Gastroesophageal sphincter (tissue), 4 donors: ENCODE results near the gene MAP3K4. TPM values are rescaled to one million over a fixed set of nuclear protein-coding genes. Genes with fewer than 3 reads are reported as not detected.

Source experiments
- ATAC-seq: fragments of 150-250 bp; one replicate; pipeline ENCODE4 v1.9.1; 2016; ENCODE audit warnings: mild to moderate bottlenecking, moderate library complexity
- H3K27ac ChIP-seq, 4 donors: fragments of 200-600 bp; sonication (generic) in 3 of 4; 1 replicate in 3 of 4; 2 replicates in 1 of 4; pipeline ENCODE4 v1.5.1; 2016 to 2019
- H3K27me3 ChIP-seq: fragments of 200-600 bp; sonication (generic); one replicate; pipeline ENCODE4 v1.5.1; 2019
- H3K36me3 ChIP-seq, 2 donors: fragments of 200-600 bp; sonication (generic); one replicate each; pipeline ENCODE4 v1.5.1; 2019; ENCODE audit warnings: control low read depth in 1 of 2
- H3K4me1 ChIP-seq, 3 donors: fragments of 200-600 bp; sonication (generic); 1 replicate in 2 of 3; 2 replicates in 1 of 3; pipeline ENCODE4 v1.5.1; 2016 to 2019; ENCODE audit warnings: control low read depth in 2 of 3
- H3K4me3 ChIP-seq, 2 donors: fragments of 200-600 bp; sonication (generic); one replicate each; pipeline ENCODE4 v1.5.1; 2019; ENCODE audit warnings: mild to moderate bottlenecking in 1 of 2, moderate library complexity in 1 of 2
- H3K9me3 ChIP-seq, 3 donors: fragments of 200-600 bp; sonication (generic); one replicate each; pipeline ENCODE4 v1.5.1; 2017 to 2019; ENCODE audit warnings: control low read depth in 2 of 3
- EP300 ChIP-seq: sonication (generic); formaldehyde crosslinking; IDR thresholded peaks from one replicate; pipeline ENCODE4 v1.6.1; 2017; ENCODE audit warnings: antibody characterized with exemption, mild to moderate bottlenecking
- POLR2A ChIP-seq, 2 donors: fragments of 450-650 bp; IDR thresholded peaks; one replicate each; pipeline ENCODE4 v1.6.1; 2017; ENCODE audit warnings: antibody characterized with exemption in 2 of 2, mild to moderate bottlenecking in 2 of 2, moderate library complexity in 1 of 2
- POLR2AphosphoS5 ChIP-seq: sonication (generic); formaldehyde crosslinking; IDR thresholded peaks from one replicate; pipeline ENCODE4 v1.6.1; 2017; ENCODE audit warnings: antibody characterized with exemption
- WGBS, 2 donors: methylation state at CpG; one replicate each; pipeline ENCODE4 v1.1.5; 2018; ENCODE audit warnings: low coverage in 1 of 2; 5-methylcytosine and 5-hydroxymethylcytosine counted together
- total RNA-seq, 4 donors: library from RNA; depleted of rRNA; stranded (reverse); fragments of >200 nt; gene quantifications; one replicate each; pipeline ENCODE4 v1.1.0, GENCODE V29; 2016
- TF ChIP-seq, protein P1 (sequence below), 4 experiments: fragments of 200-600 bp in 2 of 4; fragments of 450-650 bp in 2 of 4; sonication (generic) in 1 of 4; IDR thresholded peaks; one replicate each; pipeline ENCODE4 v1.5.1; 2017 to 2019; ENCODE audit warnings: antibody characterized with exemption in 4 of 4, mild to moderate bottlenecking in 2 of 4, moderate library complexity in 2 of 4

Gene MAP3K4, protein sequence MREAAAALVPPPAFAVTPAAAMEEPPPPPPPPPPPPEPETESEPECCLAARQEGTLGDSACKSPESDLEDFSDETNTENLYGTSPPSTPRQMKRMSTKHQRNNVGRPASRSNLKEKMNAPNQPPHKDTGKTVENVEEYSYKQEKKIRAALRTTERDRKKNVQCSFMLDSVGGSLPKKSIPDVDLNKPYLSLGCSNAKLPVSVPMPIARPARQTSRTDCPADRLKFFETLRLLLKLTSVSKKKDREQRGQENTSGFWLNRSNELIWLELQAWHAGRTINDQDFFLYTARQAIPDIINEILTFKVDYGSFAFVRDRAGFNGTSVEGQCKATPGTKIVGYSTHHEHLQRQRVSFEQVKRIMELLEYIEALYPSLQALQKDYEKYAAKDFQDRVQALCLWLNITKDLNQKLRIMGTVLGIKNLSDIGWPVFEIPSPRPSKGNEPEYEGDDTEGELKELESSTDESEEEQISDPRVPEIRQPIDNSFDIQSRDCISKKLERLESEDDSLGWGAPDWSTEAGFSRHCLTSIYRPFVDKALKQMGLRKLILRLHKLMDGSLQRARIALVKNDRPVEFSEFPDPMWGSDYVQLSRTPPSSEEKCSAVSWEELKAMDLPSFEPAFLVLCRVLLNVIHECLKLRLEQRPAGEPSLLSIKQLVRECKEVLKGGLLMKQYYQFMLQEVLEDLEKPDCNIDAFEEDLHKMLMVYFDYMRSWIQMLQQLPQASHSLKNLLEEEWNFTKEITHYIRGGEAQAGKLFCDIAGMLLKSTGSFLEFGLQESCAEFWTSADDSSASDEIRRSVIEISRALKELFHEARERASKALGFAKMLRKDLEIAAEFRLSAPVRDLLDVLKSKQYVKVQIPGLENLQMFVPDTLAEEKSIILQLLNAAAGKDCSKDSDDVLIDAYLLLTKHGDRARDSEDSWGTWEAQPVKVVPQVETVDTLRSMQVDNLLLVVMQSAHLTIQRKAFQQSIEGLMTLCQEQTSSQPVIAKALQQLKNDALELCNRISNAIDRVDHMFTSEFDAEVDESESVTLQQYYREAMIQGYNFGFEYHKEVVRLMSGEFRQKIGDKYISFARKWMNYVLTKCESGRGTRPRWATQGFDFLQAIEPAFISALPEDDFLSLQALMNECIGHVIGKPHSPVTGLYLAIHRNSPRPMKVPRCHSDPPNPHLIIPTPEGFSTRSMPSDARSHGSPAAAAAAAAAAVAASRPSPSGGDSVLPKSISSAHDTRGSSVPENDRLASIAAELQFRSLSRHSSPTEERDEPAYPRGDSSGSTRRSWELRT (N-terminal part only)
- total RNA-seq = 10 to 100 TPM; 23.0 to 29.3 (median 26.8) TPM

DNA sequence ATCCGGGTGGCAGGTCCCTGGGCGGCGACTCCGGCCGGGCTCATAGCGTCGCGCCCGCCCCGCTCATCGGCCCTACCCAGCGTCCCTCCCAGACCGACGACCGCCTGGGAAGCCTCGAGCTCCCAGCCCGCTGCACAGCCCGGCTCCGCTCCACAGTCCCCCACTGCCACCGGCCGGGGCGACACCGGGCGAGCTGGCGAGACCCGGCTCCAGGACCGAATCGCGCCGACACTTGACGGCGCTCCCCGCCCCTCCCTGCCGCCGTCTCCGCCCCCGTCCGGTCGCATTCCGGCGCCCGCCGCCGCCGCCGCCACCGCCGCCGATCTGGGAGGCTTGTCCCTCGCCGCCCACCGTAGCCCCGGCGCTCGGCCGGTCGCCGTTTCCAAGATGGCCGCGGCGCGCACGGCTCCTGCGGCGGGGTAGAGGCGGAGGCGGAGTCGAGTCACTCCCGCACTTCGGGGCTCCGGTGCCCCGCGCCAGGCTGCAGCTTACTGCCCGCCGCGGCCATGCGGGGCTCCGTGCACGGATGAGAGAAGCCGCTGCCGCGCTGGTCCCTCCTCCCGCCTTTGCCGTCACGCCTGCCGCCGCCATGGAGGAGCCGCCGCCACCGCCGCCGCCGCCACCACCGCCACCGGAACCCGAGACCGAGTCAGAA is at the start of gene MAP3K4:
TSS of gene MAP3K4 (plus strand) at position 364 of the 655 bp plus-strand sequence. CDS start at position 527, 163 bp downstream.
- Histone ChIP-seq H3K27me3 (no peaks in the 10 kb centered on the region), H3K4me3 (peak within 1 kb of the TSS; percentile 88 to 92), H3K36me3 (no peaks in the 10 kb centered on the region), H3K9me3 (no peaks in the 10 kb centered on the region), H3K27ac (peak within 1 kb of the TSS; percentile 64 to 94 (median 94)), H3K4me1 (peaks cover 0 to 45% (median 0%) of the 10 kb centered on the region in 3 donors)
- no peak for TF ChIP-seq EP300
- TF ChIP-seq POLR2A (IDR thresholded peaks at IDR 0.05) = peak; percentile 58 to 69
- peak; percentile 82 for TF ChIP-seq POLR2AphosphoS5
- TF ChIP-seq, protein P1, sequence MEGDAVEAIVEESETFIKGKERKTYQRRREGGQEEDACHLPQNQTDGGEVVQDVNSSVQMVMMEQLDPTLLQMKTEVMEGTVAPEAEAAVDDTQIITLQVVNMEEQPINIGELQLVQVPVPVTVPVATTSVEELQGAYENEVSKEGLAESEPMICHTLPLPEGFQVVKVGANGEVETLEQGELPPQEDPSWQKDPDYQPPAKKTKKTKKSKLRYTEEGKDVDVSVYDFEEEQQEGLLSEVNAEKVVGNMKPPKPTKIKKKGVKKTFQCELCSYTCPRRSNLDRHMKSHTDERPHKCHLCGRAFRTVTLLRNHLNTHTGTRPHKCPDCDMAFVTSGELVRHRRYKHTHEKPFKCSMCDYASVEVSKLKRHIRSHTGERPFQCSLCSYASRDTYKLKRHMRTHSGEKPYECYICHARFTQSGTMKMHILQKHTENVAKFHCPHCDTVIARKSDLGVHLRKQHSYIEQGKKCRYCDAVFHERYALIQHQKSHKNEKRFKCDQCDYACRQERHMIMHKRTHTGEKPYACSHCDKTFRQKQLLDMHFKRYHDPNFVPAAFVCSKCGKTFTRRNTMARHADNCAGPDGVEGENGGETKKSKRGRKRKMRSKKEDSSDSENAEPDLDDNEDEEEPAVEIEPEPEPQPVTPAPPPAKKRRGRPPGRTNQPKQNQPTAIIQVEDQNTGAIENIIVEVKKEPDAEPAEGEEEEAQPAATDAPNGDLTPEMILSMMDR (IDR thresholded peaks at IDR 0.05) = peak in 1 of 4 experiments; percentile 38
- ATAC-seq = peak; percentile 85
- WGBS, 2 donors = no CpG with 5 or more reads among the region's 97 CpGs

DNA sequence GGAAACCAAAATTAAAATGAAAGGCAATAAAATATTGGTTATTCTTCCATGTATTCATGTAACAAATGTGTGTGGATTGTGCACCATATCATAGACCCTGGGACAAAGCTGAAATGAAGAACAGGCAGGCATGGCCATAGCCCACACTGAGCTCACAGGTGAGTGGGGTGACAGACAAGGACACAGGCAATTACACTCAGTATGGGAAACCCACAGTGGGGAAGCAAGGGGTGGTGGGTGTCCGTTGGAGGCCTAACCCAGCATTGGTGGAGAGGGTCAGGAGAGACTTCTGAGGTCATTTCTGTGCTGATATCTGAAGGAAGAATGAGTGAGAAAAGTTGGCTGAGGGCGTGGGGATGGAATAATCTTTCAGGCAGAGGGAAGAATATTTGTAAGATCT is 47.6 kb upstream of the MAP3K4 start:
- no peaks in the 10 kb centered on the region for H3K36me3 ChIP-seq
- 63 to 85% methylated on average over 2 of the region's 2 CpGs for WGBS, 2 donors
- H3K9me3 ChIP-seq = peaks cover 0 to 5% (median 0%) of the 10 kb centered on the region in 3 donors
- H3K27ac ChIP-seq = no peak overlapping the region
- no peak overlapping the region for H3K4me3 ChIP-seq
- TF ChIP-seq, protein P1 (IDR thresholded peaks at IDR 0.05) = no peak
- no peak for TF ChIP-seq EP300
- no peak for TF ChIP-seq POLR2AphosphoS5
- TF ChIP-seq POLR2A (IDR thresholded peaks at IDR 0.05) = no peak
- H3K4me1 ChIP-seq = no peaks in the 10 kb centered on the region
- no peak for ATAC-seq
- peaks cover 27% of the 10 kb centered on the region for H3K27me3 ChIP-seq

DNA sequence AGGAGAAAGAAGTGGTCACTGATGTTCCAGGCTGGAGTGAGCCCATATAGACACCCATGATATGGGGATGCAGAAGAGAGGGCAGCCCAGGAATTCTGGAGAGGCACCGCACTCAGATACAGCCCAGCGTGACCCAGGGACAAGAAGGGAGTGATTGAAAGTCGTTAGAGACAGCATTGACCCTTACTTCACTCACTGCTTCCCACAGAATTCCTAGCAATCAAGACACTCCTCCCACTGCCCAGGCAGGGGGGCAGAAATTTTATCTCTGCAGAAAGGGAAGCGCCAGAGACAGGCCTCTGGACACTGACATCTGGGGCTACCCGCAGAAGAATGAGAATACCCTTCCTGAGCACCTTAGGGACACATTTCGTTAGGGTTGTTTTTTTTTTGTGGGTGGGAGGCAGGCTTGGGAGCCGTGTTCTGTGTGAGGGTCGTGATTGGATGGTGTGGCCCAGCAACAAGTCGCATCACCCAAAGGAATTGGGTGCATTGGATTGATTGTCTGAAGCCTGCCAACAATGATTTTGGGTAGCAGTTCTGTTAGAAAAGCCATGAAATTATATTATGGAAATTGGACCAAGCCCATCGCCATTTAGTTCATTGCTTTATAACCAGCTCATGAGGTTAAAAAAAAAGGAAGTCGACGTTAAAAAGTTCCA is 45.9 kb upstream of the MAP3K4 start:
- 72 to 78% methylated on average over 5 to 9 of the region's 12 CpGs for WGBS, 2 donors
- H3K36me3 ChIP-seq = no peaks in the 10 kb centered on the region
- ATAC-seq = no peak

More for the DNA sequence above, 45.9 kb upstream of the MAP3K4 start:
- TF ChIP-seq, protein P1 (IDR thresholded peaks at IDR 0.05) = no peak
- TF ChIP-seq POLR2AphosphoS5 (no peak), POLR2A (IDR thresholded peaks at IDR 0.05) (no peak), EP300 (no peak)
- Histone ChIP-seq H3K27me3 (peaks cover 13% of the 10 kb centered on the region), H3K4me3 (no peak overlapping the region), H3K4me1 (peaks cover 0 to 11% (median 0%) of the 10 kb centered on the region in 3 donors), H3K27ac (no peak overlapping the region), H3K9me3 (no peaks in the 10 kb centered on the region)
